HepG2 (cell line): ENCODE data around the gene NT5C2. TPM values are rescaled to one million over a fixed set of nuclear protein-coding genes. Genes with fewer than 3 reads are reported as not detected.

ENCODE experiments used
- EP300 ChIP-seq, 3 experiments: sonication (generic) in 1 of 3; formaldehyde crosslinking in 1 of 3; IDR thresholded peaks; 2 replicates each; pipeline versions ENCODE4 v1.5.1 to v1.6.1; 2011 to 2020; ENCODE audit warnings: low read depth in 2 of 3, low read length in 2 of 3, borderline replicate concordance in 1 of 3, improper control_type of control experiment in 1 of 3, mild to moderate bottlenecking in 1 of 3, missing genetic modification reagents in 1 of 3, moderate library complexity in 1 of 3
- FOSL2 ChIP-seq: sonication (generic); formaldehyde crosslinking; IDR thresholded peaks from 2 replicates; pipeline ENCODE4 v1.4.0; 2020; ENCODE audit warnings: missing genetic modification reagents
- GATAD2A ChIP-seq: IDR thresholded peaks from 2 replicates; pipeline ENCODE4 v1.6.1; 2016
- HNRNPK ChIP-seq: fragments of 200-400 bp; formaldehyde crosslinking; IDR thresholded peaks from 2 replicates; pipeline ENCODE4 v1.6.1; 2018; ENCODE audit warnings: low read length, low read depth, moderate library complexity, mild to moderate bottlenecking; ENCODE audit not compliant: poor library complexity, severe bottlenecking
- HOXA3 ChIP-seq: sonication (generic); formaldehyde crosslinking; IDR thresholded peaks from 2 replicates; pipeline ENCODE4 v1.5.0; 2020; ENCODE audit warnings: missing genetic modification reagents
- KDM6A ChIP-seq: IDR thresholded peaks from 2 replicates; pipeline ENCODE4 v1.6.1; 2016; ENCODE audit warnings: low read depth
- LCORL ChIP-seq, 2 experiments: fragments of 450-650 bp in 1 of 2; sonication (generic) in 1 of 2; formaldehyde crosslinking in 1 of 2; IDR thresholded peaks; 2 replicates each; pipeline versions ENCODE4 v1.5.0 to v1.6.1; 2017 to 2020; ENCODE audit warnings: antibody characterized with exemption in 1 of 2, missing genetic modification reagents in 1 of 2
- RFXAP ChIP-seq: sonication (generic); formaldehyde crosslinking; IDR thresholded peaks from 2 replicates; pipeline ENCODE4 v1.4.0; 2020; ENCODE audit warnings: missing genetic modification reagents, borderline replicate concordance
- RXRB ChIP-seq: IDR thresholded peaks from 2 replicates; pipeline ENCODE4 v1.6.1; 2016; ENCODE audit warnings: borderline replicate concordance, missing genetic modification reagents, missing compliant biosample characterization
- SMARCC2 ChIP-seq: fragments of 450-650 bp; IDR thresholded peaks from 2 replicates; pipeline ENCODE4 v1.6.1; 2017; ENCODE audit warnings: antibody characterized with exemption, mild to moderate bottlenecking
- SOX13 ChIP-seq, 3 experiments: fragments of 450-650 bp in 1 of 3; sonication (generic) in 1 of 3; formaldehyde crosslinking in 1 of 3; IDR thresholded peaks in 2 of 3; conservative IDR thresholded peaks in 1 of 3; 2 replicates each; pipeline versions ENCODE4 v1.5.0 to v1.6.1; 2016 to 2020; ENCODE audit warnings: antibody characterized with exemption in 1 of 3, mild to moderate bottlenecking in 1 of 3, missing compliant biosample characterization in 1 of 3, missing genetic modification reagents in 1 of 3, moderate library complexity in 1 of 3
- SOX5 ChIP-seq: IDR thresholded peaks from 2 replicates; pipeline ENCODE4 v1.6.1; 2016; ENCODE audit warnings: borderline replicate concordance
- THAP11 ChIP-seq: IDR thresholded peaks from 2 replicates; pipeline ENCODE4 v1.6.1; 2016; ENCODE audit warnings: missing biosample characterization, missing genetic modification reagents
- YY1 ChIP-seq: IDR thresholded peaks from 2 replicates; pipeline ENCODE4 v1.6.1; 2011; ENCODE audit warnings: low read length, low read depth, moderate library complexity, mild to moderate bottlenecking; ENCODE audit not compliant: insufficient read depth, insufficient replicate concordance
- ZNF644 ChIP-seq: IDR thresholded peaks from 2 replicates; pipeline ENCODE4 v1.6.1; 2016; ENCODE audit warnings: low read depth
- ZNF672 ChIP-seq: sonication (generic); formaldehyde crosslinking; IDR thresholded peaks from 2 replicates; pipeline ENCODE4 v1.8.1; 2022; ENCODE audit warnings: missing genetic modification reagents
- polyA plus RNA-seq, 8 experiments: library from polyadenylated mRNA; depleted of rRNA in 3 of 8; stranded (reverse) in 7 of 8; unstranded in 1 of 8; fragments of >200 nt; fragmentation: Illumina TruSeq in 4 of 8; extraction: Trizol in 4 of 8; gene quantifications; 2 replicates each; pipeline versions ENCODE4 v1.2.1 to v1.2.3, GENCODE V29; 2011 to 2016; ENCODE audit warnings: low read depth in 4 of 8, missing spikeins in 1 of 8, mixed read lengths in 1 of 8; ENCODE audit not compliant: insufficient read depth in 1 of 8
- total RNA-seq, 5 experiments: library from RNA; depleted of rRNA; stranded (reverse); fragments of >200 nt; fragmentation: Illumina TruSeq; extraction: Trizol; gene quantifications; 2 replicates each; pipeline ENCODE4 v1.2.3, GENCODE V29; 2016; ENCODE audit warnings: low read depth in 1 of 5
- TF ChIP-seq, protein P1 (sequence below), 2 experiments: fragments of 450-650 bp in 1 of 2; sonication (generic) in 1 of 2; formaldehyde crosslinking; IDR thresholded peaks; 2 replicates each; pipeline versions ENCODE4 v1.5.0 to v1.8.0; 2020 to 2022; ENCODE audit warnings: mild to moderate bottlenecking in 1 of 2, missing genetic modification reagents in 1 of 2
- TF ChIP-seq, protein P2 (sequence below): IDR thresholded peaks from 2 replicates; pipeline ENCODE4 v1.6.1; 2016; ENCODE audit warnings: missing compliant biosample characterization, missing genetic modification reagents, borderline replicate concordance
- TF ChIP-seq, protein P3 (sequence below): sonication (generic); IDR thresholded peaks from 2 replicates; pipeline ENCODE4 v1.6.1; 2016; ENCODE audit warnings: low read depth, borderline replicate concordance
- TF ChIP-seq, protein P4 (sequence below), 2 experiments: sonication (generic) in 1 of 2; formaldehyde crosslinking in 1 of 2; IDR thresholded peaks; 2 replicates each; pipeline versions ENCODE4 v1.4.0 to v1.6.1; 2016 to 2020; ENCODE audit warnings: borderline replicate concordance in 1 of 2, low read depth in 1 of 2, mild to moderate bottlenecking in 1 of 2, missing genetic modification reagents in 1 of 2

NT5C2 gene
- total and polyA plus RNA-seq, 2 of the 13 experiments (the other 11 are each of a cell fraction or from before 2014, with no cell fraction given): 40.6 to 55.2 TPM

DNA sequence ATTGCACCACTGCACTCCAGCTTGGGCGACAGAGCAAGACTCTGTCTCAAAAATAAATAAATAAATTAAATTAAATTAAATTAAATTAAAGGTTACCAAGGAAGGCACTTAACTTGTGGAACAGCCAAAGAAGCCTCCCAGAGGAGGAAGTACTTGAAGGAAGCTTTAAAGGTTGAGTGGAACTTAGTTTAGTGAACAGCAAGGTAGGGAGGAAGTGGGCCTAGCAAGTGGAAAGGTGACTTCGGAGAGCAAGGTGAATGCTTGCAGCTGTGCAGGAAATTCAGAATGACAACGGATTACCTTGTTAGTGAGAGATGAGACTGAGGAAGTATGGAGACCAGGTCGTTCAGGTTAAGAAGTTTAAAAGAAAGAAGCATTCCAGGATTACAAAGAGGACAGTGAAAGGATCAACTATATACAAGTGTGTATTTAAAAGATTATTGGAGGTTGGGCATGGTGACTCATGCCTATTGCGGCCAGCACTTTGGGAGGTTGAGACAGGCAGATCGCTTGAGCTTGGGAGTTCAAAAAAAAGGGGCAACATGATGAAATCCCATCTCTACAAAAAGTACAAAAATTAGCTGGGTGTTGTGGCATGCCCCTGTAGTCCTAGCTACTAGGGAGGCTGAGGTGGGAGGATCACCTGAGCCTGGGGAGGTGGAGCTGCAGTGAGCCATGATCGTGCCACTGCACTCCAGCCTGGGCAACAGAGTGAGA, 39.9 kb upstream of the NT5C2 start (continued):
- TF ChIP-seq THAP11 (CRISPR knock-in tag) (0 out of 2 replicates have a peak, but pooled peaks have one; percentile 10), HNRNPK (no peak), RXRB (CRISPR knock-in tag) (0 out of 2 replicates have a peak, but pooled peaks have one; percentile 22), ZNF672 (no peak), YY1 (no peak), SMARCC2 (no peak), LCORL (IDR thresholded peaks at IDR 0.05) (peak; percentile 37; the same call in 1 of the 2 replicates), LCORL (CRISPR knock-in tag; IDR thresholded peaks at IDR 0.05) (peak; percentile 30; the same call in 1 of the 2 replicates), EP300 (IDR thresholded peaks at IDR 0.05; ENCODE audit: low read depth in 2 of 2, low read length in 2 of 2) (peak in 1 of 2 experiments; percentile 69; a peak in 1 of 4 replicates), EP300 (CRISPR knock-in tag; IDR thresholded peaks at IDR 0.05; ENCODE audit: borderline replicate concordance) (peak; percentile 79; the same call in 1 of the 2 replicates), GATAD2A (peak; percentile 43; the same call in 1 of the 2 replicates), SOX13 (IDR thresholded peaks at IDR 0.05) (no peak), SOX13 (CRISPR knock-in tag; conservative IDR thresholded peaks at IDR 0.05 in 1 of 2, IDR thresholded peaks at IDR 0.05 in 1 of 2) (peak in 1 of 2 experiments; percentile 56; a peak in 1 of 4 replicates), HOXA3 (CRISPR knock-in tag) (peak; percentile 13; the same call in 1 of the 2 replicates), KDM6A (no peak), SOX5 (peak; percentile 22; the same call in 1 of the 2 replicates), FOSL2 (CRISPR knock-in tag) (peak; percentile 98), RFXAP (CRISPR knock-in tag) (no peak), ZNF644 (CRISPR knock-in tag) (0 out of 2 replicates have a peak, but pooled peaks have one; percentile 10)
- TF ChIP-seq, protein P1, sequence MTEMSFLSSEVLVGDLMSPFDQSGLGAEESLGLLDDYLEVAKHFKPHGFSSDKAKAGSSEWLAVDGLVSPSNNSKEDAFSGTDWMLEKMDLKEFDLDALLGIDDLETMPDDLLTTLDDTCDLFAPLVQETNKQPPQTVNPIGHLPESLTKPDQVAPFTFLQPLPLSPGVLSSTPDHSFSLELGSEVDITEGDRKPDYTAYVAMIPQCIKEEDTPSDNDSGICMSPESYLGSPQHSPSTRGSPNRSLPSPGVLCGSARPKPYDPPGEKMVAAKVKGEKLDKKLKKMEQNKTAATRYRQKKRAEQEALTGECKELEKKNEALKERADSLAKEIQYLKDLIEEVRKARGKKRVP (CRISPR knock-in tag; IDR thresholded peaks at IDR 0.05): peak in 1 of 2 experiments; percentile 88; a peak in 2 of 4 replicates
- TF ChIP-seq, protein P2, sequence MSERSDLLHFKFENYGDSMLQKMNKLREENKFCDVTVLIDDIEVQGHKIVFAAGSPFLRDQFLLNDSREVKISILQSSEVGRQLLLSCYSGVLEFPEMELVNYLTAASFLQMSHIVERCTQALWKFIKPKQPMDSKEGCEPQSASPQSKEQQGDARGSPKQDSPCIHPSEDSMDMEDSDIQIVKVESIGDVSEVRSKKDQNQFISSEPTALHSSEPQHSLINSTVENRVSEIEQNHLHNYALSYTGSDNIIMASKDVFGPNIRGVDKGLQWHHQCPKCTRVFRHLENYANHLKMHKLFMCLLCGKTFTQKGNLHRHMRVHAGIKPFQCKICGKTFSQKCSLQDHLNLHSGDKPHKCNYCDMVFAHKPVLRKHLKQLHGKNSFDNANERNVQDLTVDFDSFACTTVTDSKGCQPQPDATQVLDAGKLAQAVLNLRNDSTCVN (CRISPR knock-in tag): no peak
- TF ChIP-seq, protein P3, sequence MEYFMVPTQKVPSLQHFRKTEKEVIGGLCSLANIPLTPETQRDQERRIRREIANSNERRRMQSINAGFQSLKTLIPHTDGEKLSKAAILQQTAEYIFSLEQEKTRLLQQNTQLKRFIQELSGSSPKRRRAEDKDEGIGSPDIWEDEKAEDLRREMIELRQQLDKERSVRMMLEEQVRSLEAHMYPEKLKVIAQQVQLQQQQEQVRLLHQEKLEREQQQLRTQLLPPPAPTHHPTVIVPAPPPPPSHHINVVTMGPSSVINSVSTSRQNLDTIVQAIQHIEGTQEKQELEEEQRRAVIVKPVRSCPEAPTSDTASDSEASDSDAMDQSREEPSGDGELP: peak; percentile 15; the same call in 1 of the 2 replicates
- TF ChIP-seq, protein P4, sequence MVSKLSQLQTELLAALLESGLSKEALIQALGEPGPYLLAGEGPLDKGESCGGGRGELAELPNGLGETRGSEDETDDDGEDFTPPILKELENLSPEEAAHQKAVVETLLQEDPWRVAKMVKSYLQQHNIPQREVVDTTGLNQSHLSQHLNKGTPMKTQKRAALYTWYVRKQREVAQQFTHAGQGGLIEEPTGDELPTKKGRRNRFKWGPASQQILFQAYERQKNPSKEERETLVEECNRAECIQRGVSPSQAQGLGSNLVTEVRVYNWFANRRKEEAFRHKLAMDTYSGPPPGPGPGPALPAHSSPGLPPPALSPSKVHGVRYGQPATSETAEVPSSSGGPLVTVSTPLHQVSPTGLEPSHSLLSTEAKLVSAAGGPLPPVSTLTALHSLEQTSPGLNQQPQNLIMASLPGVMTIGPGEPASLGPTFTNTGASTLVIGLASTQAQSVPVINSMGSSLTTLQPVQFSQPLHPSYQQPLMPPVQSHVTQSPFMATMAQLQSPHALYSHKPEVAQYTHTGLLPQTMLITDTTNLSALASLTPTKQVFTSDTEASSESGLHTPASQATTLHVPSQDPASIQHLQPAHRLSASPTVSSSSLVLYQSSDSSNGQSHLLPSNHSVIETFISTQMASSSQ (IDR thresholded peaks at IDR 0.05; ENCODE audit: low read depth): no peak
- TF ChIP-seq, protein P4 (CRISPR knock-in tag; IDR thresholded peaks at IDR 0.05; ENCODE audit: borderline replicate concordance): no peak
